Middle frontal gyrus (tissue), 1 donor: Measurements from ENCODE around the gene ATRIP.

Experiments
- DNase-seq: peaks from one replicate; pipeline ENCODE4 v3.0.0-alpha.2; 2015; ENCODE audit warnings: low spot score; ENCODE audit errors: extremely low spot score

The ATRIP gene

GRCh38 chr3:48409291-48410201 is 37.0 kb upstream of the ATRIP start:
- no peak for DNase-seq

- no peak for DNase-seq
These were observed 36.1 kb upstream of the ATRIP start for GRCh38 chr3:48410205-48411040.

- DNase-seq: no peak
These were observed 35.4 kb upstream of the ATRIP start for GRCh38 chr3:48411041-48411588.

- no peak for DNase-seq
These were observed 34.7 kb upstream of the ATRIP start for GRCh38 chr3:48411606-48412374.

- no peak for DNase-seq
These were observed 34.0 kb upstream of the ATRIP start for GRCh38 chr3:48412375-48413001.

- no peak for DNase-seq
These were observed 33.5 kb upstream of the ATRIP start for GRCh38 chr3:48413086-48413485.

- no peak for DNase-seq
These were observed 32.9 kb upstream of the ATRIP start for GRCh38 chr3:48413611-48414010.

- no peak for DNase-seq
These were observed 31.9 kb upstream of the ATRIP start for GRCh38 chr3:48414376-48415250.

GRCh38 chr3:48415251-48415953 is 31.1 kb upstream of the ATRIP start:
- DNase-seq: no peak

- no peak for DNase-seq
These were observed 30.4 kb upstream of the ATRIP start for GRCh38 chr3:48416091-48416505.

- DNase-seq: no peak
These were observed 30.0 kb upstream of the ATRIP start for GRCh38 chr3:48416546-48416945.

- no peak for DNase-seq
These were observed 28.9 kb upstream of the ATRIP start for GRCh38 chr3:48417529-48418108.

- DNase-seq: no peak
These were observed 28.4 kb upstream of the ATRIP start for GRCh38 chr3:48418140-48418539.

- no peak for DNase-seq
These were observed 27.9 kb upstream of the ATRIP start for GRCh38 chr3:48418651-48419050.

GRCh38 chr3:48419149-48419548 is 27.4 kb upstream of the ATRIP start:
- no peak for DNase-seq

- no peak for DNase-seq
These were observed 26.9 kb upstream of the ATRIP start for GRCh38 chr3:48419597-48419996.

- no peak for DNase-seq
These were observed 26.0 kb upstream of the ATRIP start for GRCh38 chr3:48420561-48420960.

- no peak for DNase-seq
These were observed 24.3 kb upstream of the ATRIP start for GRCh38 chr3:48422272-48422671.

- DNase-seq: no peak
These were observed 23.9 kb upstream of the ATRIP start for GRCh38 chr3:48422681-48423080.
